GM18519 (cell line): ENCODE measurements around the gene TSNAXIP1.

Experiments used
- ATAC-seq: cut with Tn5 transposase; IDR thresholded peaks from one replicate; pipeline ENCODE4 v1.9.1; 2021; ENCODE audit warnings: mild to moderate bottlenecking, moderate library complexity; ENCODE audit not compliant: unreplicated experiment, low FRiP score

TSNAXIP1 gene, protein sequence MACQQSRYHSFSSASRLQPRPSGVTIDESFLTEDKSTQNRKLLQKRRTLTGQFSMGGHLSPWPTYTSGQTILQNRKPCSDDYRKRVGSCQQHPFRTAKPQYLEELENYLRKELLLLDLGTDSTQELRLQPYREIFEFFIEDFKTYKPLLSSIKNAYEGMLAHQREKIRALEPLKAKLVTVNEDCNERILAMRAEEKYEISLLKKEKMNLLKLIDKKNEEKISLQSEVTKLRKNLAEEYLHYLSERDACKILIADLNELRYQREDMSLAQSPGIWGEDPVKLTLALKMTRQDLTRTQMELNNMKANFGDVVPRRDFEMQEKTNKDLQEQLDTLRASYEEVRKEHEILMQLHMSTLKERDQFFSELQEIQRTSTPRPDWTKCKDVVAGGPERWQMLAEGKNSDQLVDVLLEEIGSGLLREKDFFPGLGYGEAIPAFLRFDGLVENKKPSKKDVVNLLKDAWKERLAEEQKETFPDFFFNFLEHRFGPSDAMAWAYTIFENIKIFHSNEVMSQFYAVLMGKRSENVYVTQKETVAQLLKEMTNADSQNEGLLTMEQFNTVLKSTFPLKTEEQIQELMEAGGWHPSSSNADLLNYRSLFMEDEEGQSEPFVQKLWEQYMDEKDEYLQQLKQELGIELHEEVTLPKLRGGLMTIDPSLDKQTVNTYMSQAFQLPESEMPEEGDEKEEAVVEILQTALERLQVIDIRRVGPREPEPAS

DNA sequence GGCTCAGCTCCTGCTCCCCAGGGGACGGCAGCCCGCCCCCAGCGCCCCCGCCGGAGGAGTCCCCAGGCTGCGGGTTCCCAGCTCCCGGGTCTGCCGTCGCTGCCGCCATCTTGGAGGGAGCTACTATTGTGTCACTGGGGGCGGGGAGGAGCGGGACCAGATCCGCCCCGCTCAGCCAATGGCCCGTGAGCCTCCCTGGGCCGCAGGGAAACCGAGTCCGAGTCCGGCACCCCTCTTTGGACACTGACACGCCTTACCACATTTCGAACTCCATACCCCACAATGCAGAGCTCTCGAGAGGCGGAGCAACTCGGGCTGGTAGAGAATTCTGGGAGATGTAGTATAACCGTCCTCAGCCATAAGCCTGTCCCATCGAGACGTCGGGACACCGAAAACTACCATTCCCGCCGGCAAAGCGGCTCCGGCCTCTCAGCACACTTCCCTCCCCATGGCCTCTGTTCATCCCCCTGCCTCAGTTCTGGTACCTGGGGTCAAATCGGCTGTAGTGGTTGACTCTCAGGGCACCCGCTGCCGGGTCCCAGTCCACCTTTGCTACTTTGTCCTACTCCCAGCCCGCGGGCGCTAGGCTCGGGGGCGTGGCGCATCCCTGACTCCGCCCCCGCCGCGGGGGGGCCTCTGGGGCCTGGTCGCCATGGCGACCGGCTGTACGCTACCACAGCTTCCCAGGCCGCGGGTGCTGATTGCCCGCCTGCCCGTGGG is at the start of gene TSNAXIP1, which contains the start of gene RANBP10:
TSS of gene TSNAXIP1 (plus strand) at position 462 of the 720 bp plus-strand sequence. CDS start 261 bp downstream, outside the sequence.
TSS of gene RANBP10 (minus strand) at position 133 of the 720 bp plus-strand sequence. CDS start at position 109, 24 bp downstream.
- ATAC-seq: peak; percentile 85

DNA sequence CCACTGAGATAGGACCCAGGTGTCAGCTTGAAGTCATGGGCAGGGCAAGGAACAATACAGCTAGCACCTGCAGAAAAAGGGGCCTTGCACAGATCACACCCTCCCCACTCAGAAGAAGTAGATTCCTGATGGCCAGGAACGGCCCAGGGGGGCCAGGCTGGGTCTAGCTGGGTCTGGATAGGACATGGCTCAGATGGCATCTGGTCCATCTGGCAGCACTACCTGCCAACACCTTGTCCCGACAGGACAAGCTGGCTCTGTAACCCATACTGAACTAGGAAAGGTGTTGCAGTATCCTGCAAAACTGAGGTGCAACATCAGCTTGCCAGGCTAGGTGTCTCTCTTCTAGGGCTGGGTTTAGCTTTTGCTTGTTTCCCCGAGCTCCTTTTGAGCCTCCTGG is 48.7 kb upstream of the TSNAXIP1 start:
- no peak for ATAC-seq

DNA sequence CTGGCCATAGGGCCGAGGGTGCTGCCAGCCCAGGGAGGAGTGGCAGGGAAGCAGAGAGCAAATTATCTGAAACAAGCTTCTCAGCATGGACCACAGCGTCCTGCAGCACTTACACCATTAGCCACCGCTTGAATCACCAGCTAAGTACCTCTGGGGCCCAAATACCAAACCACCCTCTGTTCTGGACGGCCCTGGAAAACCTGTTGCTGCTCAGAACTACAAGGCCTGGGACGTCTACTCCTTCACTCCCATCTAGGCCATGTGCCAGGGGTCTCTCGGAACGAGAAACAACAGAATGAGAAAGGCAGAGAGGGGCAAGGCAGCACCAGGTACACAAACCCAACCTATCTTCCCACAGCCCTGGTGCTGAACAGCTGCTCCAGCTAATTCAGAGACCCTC is 47.7 kb upstream of the TSNAXIP1 start:
- no peak for ATAC-seq

DNA sequence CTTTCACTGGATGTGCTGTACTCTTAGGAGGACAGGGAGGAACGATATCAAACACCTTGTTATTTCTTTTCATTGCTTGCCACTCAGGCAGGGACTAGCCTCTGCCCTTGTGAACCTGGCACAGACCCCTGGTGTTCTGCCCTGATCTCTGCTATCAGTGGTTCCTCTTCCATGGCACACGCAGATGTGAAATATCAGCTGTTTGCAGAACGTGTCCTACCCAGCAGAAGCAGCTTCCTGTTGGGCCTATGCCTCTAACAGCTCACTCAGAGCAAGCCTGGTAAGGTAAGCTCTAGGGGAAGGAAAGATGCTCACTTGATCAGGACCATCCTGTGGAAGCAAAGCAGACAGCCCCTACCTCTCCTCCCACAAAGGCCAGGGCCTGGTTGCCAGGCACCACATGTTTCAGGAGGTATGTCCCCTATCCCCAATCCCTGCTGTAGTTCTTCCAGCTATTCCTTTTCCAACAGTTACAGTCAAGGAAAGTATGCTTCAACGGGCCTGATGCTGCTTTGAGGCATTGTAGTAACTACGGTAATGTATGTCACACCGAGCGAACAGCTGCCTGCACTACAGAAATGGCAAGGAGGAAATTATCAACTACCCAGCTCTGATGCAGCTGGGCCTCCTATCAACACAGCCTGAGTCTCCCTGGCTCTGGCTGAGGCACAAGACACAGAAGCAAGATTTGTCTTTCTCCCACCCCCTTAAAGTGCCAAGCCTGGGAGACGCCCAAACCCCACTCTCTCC is 46.3 kb upstream of the TSNAXIP1 start:
- ATAC-seq: no peak

DNA sequence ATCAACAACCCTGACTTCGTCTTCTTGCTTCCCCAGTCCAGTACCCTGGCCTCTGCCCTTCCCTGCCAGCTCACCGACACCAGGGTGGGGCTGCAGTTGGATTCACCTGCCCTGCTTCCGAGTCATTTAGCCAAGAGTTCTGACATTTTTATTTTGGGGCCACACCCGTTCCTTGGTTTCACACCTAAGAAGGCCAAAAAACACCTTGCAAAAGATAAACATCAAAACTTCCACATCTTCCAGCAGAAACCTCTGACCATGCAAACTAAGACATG is 45.8 kb upstream of the TSNAXIP1 start:
- no peak for ATAC-seq

GRCh38 chr16:67761924-67762323 is 44.8 kb upstream of the TSNAXIP1 start:
- ATAC-seq: no peak

DNA sequence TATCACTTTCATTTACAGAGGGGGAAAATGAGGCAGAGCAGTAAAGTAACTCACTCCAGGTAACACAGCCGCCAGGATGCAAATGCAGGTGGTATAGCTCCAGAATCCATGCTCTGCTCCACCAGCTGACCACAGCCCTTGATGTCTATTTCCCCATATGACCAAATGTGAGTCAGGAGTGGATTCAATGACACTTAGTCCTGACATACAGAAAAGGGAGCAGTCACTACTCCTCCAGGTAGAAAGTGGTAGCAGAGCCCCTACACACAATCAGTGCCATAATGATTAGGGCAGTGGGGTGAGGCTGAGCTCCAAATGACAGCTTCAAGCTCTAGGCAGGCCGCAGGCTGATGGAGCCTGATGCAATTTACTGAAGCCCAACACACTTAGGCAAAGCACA is 44.3 kb upstream of the TSNAXIP1 start:
- ATAC-seq: no peak

GRCh38 chr16:67763066-67763465 is 43.6 kb upstream of the TSNAXIP1 start:
- no peak for ATAC-seq

- no peak for ATAC-seq
Observed at GRCh38 chr16:67764158-67764667, 42.5 kb upstream of the TSNAXIP1 start.

GRCh38 chr16:67766291-67766690 is 40.4 kb upstream of the TSNAXIP1 start:
- ATAC-seq: no peak

DNA sequence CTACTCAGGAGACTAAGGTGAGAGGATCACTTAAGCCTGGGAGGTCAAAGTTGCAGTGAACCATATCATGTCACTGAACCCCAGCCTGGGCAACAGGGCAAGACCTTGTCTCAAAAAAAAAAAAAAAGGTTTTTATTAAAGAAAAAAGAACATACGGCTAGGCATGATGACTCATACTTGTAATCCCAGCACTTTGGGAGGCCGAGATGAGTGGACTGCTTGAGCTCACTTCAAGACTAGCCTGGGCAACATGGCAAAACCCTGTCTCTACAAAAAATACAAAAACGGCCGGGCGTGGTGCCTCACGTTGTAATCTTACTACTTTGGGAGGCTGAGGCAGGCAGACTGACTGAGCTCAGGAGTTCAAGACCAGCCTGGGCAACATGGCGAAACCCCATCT is 38.7 kb upstream of the TSNAXIP1 start:
- ATAC-seq: no peak

DNA sequence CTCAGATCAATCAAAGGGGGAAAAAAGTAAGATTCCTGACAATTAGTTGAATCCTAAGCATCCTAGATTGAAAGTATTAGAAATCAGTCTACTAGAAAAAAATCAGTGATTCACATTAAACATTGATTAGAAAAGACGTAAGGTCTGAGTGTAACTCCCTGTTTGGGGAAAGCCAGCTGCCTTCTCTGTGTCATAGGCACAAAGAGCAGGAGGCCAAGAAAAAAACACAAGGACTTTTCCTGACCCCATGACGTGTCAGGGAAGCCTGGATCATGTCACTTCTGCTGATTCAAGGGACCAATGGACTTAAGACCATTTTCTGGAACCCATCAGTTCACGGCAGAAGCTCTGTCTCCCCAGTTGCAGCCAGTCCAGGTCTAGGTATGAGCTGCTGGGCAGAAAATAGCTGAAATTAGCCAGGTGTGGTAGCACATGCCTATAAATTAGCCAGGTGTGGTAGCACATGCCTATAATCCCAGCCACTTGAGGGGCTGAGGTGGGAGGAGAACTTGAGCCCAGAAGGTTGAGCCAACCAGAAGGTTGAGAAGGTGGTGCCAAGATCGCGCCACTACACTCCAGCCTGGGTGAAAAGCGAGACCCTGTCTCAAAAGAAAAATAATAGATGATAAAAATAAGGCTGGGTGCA is 36.2 kb upstream of the TSNAXIP1 start:
- no peak for ATAC-seq

DNA sequence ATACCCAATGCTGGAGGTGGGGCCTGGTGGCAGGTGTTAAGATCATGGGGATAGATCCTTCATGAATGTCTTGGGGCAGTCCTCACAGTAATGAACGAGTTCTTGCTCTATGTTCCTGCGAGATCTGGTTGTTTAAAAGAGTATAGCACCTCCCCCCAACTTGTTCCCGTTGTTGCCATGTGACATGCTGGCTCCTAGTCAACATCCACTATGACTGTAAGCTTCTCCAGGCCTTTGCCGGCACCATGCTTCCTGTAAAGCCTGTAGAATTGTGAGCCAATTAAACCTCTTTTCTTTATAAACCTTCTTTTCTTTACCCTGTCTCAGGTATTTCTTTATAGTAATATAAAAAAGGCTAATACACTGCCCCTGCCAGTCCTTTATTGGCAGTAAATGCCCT is 33.6 kb upstream of the TSNAXIP1 start:
- ATAC-seq: no peak

- no peak for ATAC-seq
Observed at GRCh38 chr16:67773569-67774456, 32.9 kb upstream of the TSNAXIP1 start.

- ATAC-seq: no peak
Observed at GRCh38 chr16:67774457-67774853, 32.2 kb upstream of the TSNAXIP1 start.

GRCh38 chr16:67775273-67775672 is 31.4 kb upstream of the TSNAXIP1 start:
- ATAC-seq: no peak

GRCh38 chr16:67779256-67780014 is 27.3 kb upstream of the TSNAXIP1 start:
- no peak for ATAC-seq

DNA sequence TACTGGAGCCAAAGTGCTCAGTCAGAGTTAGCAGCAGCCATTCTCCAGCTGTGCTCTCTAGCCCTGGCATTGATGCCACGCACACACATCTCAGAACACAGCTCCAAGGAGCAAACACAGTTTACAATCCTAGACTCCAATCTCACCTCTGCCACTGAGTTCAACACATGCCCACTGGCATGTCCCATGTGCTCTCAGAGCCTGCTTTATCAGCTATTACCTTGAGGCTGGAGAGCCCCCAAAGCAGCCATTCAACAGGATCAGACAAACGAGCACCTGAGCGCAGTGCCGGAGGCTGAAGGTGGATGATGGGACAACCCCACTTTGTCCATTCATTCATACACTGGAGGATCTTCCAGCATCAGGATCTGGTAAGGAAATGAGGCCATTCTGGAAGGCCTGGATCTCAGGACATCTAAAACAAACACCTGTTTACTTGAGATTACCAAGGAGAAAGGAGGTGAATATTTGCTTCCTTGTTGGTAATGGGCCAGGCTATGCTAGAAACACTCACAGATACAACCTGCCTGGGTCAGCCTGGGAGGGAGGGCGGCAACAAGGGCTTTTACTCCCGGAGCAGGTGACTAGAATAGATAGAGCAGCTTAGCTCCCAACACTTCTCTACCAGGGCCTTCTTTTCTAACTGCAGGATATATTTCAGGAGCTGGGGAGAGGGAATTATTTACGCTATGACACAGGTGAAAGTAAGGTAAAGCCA is 25.7 kb upstream of the TSNAXIP1 start:
- ATAC-seq: no peak
